Measurements from ENCODE around the gene STXBP2.

Gene STXBP2

GRCh38 chr19:7681340-7682174 lies 44.6 kb downstream of the STXBP2 start:
- no peak for DNase-seq

DNA sequence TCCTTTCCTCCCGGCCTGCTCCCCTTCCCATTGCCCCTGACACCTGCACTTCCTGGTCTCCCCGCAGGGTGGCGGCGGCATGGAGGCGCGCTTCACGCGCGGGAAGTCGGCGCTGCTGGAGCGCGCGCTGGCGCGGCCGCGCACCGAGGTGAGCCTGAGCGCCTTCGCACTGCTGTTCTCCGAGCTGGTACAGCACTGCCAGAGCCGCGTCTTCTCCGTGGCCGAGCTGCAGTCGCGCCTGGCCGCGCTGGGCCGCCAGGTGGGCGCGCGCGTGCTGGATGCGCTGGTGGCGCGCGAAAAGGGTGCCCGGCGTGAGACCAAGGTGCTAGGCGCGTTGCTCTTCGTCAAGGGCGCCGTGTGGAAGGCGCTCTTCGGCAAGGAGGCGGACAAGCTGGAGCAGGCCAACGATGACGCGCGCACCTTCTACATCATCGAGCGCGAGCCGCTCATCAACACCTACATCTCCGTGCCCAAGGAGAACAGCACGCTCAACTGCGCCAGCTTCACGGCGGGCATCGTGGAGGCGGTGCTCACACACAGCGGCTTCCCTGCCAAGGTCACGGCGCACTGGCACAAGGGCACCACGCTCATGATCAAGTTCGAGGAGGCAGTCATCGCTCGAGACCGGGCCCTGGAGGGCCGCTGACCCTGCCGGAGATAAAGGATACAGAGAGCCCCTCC lies 45.4 kb downstream of the STXBP2 start:
- DNase-seq, result no peak

GRCh38 chr19:7685546-7686445 lies 48.9 kb downstream of the STXBP2 start:
- no peak for DNase-seq

GRCh38 chr19:7687177-7687576 lies 50.3 kb downstream of the STXBP2 start:
- DNase-seq, result no peak

DNA sequence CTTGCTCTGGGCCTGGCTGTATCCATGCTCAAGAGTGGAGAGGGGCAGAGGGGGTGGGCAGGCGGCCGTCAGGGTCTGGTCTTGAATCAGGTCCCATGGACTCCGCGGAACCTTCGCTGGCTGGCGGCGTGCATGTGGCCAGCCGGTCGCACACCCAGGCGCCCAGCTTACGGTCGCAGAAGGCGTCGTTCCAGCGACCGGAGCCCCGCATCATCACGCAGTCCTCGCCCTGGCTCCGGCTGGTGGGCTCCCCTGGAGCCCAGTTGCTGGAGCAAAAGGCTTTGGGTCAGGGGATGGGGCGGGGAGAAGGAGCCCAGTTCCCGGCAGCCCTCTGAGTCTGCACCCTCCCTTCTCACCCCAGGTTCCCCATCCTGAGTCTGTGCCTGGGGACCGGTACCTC lies 52.3 kb downstream of the STXBP2 start:
- no peak for DNase-seq

DNA sequence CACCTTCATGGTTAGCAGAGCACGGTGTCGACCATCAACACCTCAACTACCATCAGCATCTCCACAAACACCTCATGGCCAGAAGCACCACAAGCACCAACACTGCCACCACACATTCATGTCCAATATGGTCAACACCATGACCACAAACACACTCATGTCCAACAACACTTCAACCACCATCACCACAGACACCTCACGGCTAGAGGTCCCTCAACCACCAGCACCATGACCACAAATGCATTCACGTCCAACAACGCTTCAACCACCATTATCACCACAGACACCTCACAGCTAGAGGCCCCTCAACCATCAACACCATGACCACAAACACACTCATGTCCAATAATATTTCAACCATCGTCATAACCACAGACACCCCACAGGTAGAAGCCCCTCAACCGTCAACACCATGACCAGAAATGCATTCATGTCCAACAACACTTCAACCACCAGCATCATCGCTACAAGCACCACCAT lies 53.9 kb downstream of the STXBP2 start:
- no peak for DNase-seq

DNA sequence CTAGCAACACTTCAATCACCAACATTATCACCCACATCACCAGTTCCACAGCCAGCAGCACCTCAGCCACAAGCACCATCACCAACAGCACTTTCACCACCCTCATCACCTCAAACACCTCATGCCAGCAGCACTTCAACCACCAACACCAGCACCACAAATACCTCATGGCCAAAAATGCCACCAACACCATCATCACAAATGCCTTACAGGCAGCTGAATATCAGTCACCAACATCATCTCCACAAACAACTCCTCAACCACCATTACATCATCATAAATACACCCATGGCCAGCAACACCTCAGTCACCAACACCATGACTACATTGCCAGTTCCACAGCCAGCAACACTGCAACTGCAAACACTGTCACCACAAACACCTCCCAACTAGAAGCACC lies 54.6 kb downstream of the STXBP2 start:
- no peak for DNase-seq

DNA sequence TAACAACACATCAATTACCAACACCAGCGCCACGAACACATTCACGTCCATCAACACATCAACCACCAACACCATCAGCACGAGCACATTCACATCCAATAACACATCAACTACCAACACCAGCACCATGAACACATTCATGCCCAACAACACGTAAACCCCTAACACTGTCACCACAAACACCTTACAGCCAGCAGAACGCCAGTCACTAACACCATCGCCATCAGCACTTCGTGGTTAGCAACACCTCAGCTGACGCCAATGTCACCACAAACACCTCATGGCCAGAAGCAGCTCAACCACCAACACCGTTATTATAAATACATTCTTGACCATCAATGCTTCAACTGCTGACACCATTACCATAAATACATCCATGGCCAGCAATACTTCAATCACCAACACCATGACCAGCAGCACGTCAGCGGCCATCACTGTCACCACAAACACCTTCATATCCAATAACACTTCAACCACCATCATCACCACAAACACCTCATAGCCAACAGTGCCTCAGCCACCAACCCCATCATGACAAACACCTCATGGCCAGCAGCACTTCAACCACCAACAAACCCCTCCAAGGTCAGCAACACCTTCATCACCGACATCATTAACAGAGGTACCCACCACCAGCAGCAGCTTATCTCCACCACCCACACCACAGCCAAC lies 55.6 kb downstream of the STXBP2 start:
- DNase-seq, result no peak

DNA sequence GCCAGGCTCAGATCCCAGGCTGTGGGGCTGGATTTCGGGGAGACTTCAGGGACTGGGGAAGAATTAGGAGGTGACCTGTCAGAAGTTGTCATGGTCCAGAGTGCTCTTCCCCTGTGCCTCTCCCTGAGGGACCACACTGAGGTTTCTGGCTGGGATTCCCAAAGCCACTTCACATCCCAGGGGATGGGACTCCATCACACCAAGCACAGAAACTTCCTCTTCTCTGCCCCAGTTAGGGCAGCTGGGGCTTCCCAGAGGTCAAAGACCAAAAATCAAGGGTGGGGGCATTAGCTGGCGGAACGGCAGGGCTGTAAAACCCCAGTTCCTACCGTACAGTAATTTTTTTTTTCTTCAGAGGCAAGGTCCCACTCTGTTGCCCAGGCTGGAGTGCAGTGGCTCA lies 57.6 kb downstream of the STXBP2 start:
- no peak for DNase-seq
